ENCODE data around the gene PDE4C.

Gene PDE4C

GRCh38 chr19:18257503-18258470 lies 31.5 kb upstream of the PDE4C start:
- TF ChIP-seq CTCF (IDR thresholded peaks at IDR 0.05; ENCODE audit: control extremely low read depth, extremely low read depth, low read depth, missing control alignments) = no peak
- ChIA-PET CTCF (interaction anchor here (0.6 to 15.1 kb wide), 3 partner anchors 7 to 51 kb away, joined by 3 to 228 read pairs (median 4); partner anchors contain the start of gene RAB3A), POLR2A (interaction anchor here (1.1 to 1.4 kb wide), 2 partner anchors 21 to 24 kb away, joined by 3 to 6 read pairs; partner anchors contain the start of gene JUND)
- DNase-seq (ENCODE audit: extremely low spot score) = no peak

GRCh38 chr19:18254546-18255503 lies 28.6 kb upstream of the PDE4C start:
- ChIA-PET CTCF (interaction anchor here (0.6 to 15.1 kb wide), 17 partner anchors 8 to 247 kb away, joined by 3 to 228 read pairs (median 4); partner anchors contain the start of genes ARRDC2, MPV17L2 and RAB3A), POLR2A (interaction anchor here (2.0 kb wide), 1 partner anchor 25 kb away, joined by 6 read pairs; no protein-coding TSS in a partner anchor)
- no peak for DNase-seq (ENCODE audit: extremely low spot score)
- peak; percentile 5 for TF ChIP-seq CTCF (IDR thresholded peaks at IDR 0.05; ENCODE audit: control extremely low read depth, extremely low read depth, low read depth, missing control alignments)

DNA sequence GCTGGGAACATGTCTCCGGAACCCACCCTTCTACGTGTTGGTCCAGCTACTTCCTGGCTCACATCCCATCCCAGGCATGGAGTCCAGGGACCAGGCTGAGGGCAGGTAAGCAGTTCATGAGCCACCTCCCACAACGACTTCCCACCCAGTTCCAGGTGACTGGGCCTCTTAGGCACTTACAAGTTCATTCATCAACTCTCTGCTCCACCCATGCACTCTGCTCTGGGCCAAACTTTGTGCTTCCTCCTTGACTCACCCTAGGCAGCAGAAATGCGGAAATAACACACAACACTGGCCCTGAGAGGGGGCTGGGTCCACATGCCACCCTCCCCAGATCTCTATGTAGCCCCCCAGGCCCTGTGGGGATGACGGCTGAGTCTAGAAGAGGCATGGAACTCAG lies 27.5 kb upstream of the PDE4C start:
- ChIA-PET CTCF (interaction anchor here (0.9 to 15.1 kb wide), 12 partner anchors 9 to 141 kb away, joined by 3 to 228 read pairs (median 21); partner anchors contain the start of genes MPV17L2 and RAB3A), POLR2A (no interaction called here)
- no peak for DNase-seq (ENCODE audit: extremely low spot score)
- TF ChIP-seq CTCF (IDR thresholded peaks at IDR 0.05; ENCODE audit: control extremely low read depth, extremely low read depth, low read depth, missing control alignments) = no peak

GRCh38 chr19:18253130-18253529 lies 26.9 kb upstream of the PDE4C start:
- TF ChIP-seq CTCF (IDR thresholded peaks at IDR 0.05; ENCODE audit: control extremely low read depth, extremely low read depth, low read depth, missing control alignments) = no peak
- CTCF ChIA-PET = interaction anchor here (0.9 to 15.1 kb wide), 25 partner anchors 9 to 287 kb away, joined by 3 to 228 read pairs (median 9); partner anchors contain the start of genes MPV17L2 and RAB3A
- POLR2A ChIA-PET = interaction anchor here (1.5 kb wide), 1 partner anchor 28 kb away, joined by 5 read pairs; the partner anchor contains the start of gene JUND
- DNase-seq (ENCODE audit: extremely low spot score) = no peak

- POLR2A ChIA-PET = interaction anchor here (0.6 to 1.5 kb wide), 2 partner anchors 29 to 67 kb away, joined by 3 to 5 read pairs; partner anchors contain the start of gene JUND
- CTCF ChIA-PET = interaction anchor here (0.6 to 15.1 kb wide), 47 partner anchors 8 to 314 kb away, joined by 3 to 228 read pairs (median 6); partner anchors contain the start of genes IFI30, JUND, LSM4 and MPV17L2
- no peak for DNase-seq (ENCODE audit: extremely low spot score)
- no peak for TF ChIP-seq CTCF (IDR thresholded peaks at IDR 0.05; ENCODE audit: control extremely low read depth, extremely low read depth, low read depth, missing control alignments)
Measured at GRCh38 chr19:18252370-18252717, 26.1 kb upstream of the PDE4C start.
